GM12873 (cell line): ENCODE results near the gene BICRAL.

ENCODE experiments used
- CTCF ChIP-seq: IDR thresholded peaks from 2 replicates; pipeline ENCODE4 v1.5.1; 2012; ENCODE audit warnings: low read depth, mild to moderate bottlenecking, moderate library complexity, low read length, control low read depth; ENCODE audit not compliant: insufficient read depth; ENCODE audit errors: missing control alignments

Gene BICRAL

DNA sequence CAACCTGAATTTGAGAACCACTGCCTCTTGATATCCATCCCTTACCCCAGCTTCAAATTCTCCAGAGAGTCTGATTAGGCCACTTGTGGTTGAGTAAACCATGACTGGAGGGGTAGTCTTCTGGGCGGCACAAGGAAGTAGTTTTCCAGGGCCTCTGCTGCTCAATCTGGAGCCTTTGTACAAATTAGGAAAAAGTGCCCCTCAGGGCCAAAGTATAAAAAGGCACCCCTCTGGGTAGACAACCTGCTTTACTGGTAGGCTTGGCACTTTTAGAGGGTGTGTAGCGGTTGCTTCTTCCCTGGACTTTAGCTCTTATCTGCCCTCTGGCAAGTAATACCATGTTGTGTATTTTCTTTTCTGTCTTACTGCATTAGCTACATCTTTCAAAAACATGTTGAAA, 64.7 kb downstream of the BICRAL start:
- TF ChIP-seq CTCF = no peak

GRCh38 chr6:42848700-42849099, 66.8 kb downstream of the BICRAL start:
- TF ChIP-seq CTCF = no peak

DNA sequence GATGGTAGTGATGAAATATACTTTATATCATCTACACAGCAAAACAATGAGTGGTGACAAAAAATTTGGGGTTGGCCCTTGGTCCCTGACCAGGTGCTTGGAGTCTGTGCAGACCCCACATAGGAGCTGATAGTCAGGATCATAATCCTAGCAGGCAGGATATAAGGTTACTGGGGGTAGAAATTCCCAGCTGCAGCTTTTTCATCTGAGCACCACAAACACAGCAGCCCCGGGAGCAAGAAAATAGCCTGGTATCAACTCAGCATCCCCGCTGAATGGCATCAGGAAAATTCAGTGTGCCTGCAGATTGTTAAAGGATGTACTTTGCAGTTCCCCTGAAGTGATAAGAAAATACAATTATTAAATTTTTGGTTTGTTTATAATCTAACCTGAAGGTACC, 69.7 kb downstream of the BICRAL start:
- no peak for TF ChIP-seq CTCF

GRCh38 chr6:42860036-42860435, 78.2 kb downstream of the BICRAL start:
- TF ChIP-seq CTCF = no peak

GRCh38 chr6:42860481-42860880, 78.6 kb downstream of the BICRAL start:
- TF ChIP-seq CTCF = no peak

DNA sequence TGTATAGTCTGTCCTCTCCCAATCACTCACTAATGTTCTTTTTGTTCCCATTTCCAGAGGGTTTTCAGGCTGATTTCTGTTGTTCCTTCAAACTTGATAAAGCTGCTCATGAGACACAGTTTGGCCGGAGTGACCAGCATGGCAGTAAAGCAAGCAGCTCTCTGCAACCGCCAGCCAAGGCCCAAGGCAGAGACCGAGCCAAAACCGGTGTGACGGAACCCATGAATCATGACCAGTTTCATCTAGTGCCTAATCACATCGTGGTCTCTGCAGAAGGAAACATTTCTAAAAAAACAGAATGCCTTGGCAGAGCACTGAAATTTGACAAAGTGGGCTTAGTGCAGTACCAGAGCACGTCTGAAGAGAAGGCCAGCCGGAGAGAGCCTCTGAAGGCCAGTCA, 82.8 kb downstream of the BICRAL start:
- TF ChIP-seq CTCF = no peak

DNA sequence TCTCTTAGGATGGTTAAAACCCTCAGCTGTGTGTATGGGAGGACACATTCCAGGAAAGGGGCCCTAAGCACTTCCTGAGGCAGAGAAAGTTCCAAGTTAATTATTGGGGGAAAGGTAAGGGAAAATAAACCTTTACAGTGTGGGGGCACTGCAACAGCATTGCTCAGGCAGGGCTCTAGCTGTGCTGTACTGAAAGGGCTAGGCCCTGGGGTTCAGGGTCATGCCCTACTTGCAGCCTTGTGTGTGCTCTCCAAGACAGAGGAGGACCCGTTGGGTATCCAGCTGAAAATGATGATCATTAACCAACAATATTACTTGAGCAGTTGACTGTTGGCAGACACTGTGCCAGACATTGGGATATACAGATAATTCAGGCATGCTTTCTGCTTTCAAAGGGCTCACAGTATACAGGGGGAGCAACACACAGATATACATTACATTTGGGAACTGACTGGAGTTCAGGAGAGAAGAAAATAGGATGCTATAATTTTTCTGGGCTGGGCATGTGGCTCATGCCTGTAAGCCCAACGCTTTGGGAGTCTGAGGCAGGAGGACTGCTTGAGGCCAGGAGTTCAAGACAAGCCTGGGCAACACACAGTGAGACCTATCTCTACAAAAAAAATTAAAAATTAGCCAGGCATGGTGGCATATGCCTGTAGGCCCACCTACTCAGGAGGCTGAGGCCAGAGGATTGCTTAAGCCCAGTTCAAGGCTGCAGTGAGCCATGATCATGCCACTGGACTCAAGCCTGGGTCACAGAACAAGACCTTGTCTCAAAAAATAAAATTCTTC, 88.5 kb downstream of the BICRAL start:
- TF ChIP-seq CTCF = no peak
